ENCODE results near the gene PADI1.
A peak's percentile ranks its signal among the peaks of the same experiment; 100 is the strongest.

Gene PADI1

DNA sequence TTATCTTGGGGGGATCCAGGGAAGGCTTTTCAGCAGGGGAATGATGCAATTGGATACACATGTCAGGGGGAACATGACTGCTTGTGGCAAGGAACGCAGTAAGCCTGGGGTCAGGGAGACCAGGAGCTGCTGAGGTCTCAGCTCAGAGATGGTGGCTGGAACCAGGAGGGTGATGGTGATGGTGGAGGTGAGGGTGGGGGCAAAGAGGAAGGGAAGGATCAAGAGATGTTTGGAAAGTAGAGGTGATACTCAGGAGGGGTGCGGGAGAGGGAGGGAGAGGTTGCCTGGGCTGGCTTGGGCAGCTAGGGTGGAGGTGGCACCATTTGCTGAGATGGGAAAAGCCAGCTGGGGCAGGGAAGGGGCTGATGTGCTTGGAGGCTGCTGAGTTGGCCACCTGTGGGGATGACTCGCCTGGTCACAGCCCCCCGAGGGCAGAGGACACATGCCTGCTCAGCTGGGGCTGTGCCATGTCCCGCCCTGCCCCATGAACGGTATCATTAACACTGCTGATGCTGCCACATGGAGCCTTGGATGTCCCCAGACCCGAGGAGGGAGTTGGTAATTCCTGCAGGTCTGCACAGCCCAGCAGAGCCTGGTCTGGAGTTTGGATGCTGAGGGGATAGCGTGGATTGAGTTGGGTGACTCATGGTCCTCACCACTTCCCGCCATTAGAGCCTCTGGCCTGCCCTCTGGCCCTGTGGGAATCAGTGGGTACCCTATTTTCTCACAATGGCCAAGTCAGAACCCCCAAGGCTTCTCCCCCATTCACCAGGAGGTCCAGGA, 6.3 kb upstream of the PADI1 start:
- DNase-seq = no peak

DNA sequence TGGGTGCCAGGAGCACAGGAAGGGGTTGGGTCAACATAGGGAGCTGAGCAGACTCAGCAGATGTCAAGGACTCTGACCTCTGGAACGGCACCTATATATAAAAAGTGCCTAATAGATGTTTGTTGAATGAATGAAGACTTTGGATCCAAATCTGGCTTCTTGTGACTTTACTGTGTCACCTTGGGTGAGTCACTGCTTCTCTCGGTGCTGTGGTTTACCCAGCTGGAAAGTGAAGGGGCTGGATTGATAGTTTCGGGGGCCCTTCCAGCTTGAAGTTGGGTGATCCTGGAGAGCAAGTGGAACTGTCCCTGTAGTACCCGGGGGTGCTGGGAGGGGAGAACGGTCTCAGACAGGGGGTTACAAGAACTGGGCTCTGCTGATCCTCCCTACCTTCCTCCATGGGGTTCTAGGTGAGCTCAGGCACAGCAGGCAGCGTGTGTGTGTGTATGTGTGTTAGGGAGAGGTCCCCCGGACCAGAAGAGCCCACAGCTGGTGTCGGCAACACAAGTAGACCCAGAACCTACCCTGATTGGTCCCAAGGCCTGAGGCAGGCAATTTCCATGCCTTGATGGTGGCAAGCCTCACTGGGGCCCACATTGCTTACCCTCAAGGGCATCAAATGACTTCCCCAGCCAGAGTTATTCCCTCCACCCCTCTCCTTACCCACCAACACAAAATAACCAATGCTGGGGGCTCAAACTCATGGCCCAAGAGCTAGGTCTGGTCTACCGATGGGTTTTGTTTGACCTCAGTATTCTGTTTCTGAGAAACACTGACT, 5.5 kb upstream of the PADI1 start:
- DNase-seq = no peak

DNA sequence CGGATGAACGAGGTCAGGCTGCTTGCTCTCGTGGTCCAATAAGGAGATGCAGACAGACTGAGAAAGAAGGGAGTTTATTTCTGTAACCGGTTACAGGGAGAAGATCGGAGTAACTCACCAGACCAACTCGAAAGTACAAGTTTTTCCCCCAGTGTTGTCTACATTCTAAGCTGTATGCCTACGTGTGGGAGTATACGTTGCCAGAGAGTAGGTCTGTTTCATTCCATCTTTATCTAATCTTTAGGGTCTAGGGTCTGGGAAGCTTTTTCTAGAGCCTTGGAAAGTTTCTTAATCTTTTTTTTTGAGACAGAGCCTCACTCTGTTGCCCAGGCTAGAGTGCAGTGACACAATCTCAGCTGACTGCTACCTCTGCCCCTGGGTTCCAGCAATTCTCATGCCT, 4.7 kb upstream of the PADI1 start:
- DNase-seq = no peak

DNA sequence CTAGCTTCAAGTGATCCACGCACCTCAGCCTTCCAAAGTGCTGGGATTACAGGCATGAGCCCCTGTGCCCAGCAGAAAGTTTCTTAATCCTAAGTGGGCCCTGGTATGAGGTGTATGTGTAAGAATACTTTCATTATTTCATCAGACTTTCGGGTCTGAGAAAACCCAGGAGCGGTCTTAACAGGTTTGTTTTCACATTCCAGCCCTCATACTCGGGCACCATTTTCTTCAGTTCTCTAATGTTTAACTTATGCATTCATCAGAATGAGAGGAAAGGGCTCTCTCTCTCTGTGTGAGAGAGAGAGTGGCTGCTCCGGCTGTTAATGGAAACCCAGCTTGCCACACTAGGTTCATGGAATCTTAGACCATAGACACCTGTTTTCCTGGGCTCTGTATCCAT, 4.2 kb upstream of the PADI1 start:
- no peak for DNase-seq

DNA sequence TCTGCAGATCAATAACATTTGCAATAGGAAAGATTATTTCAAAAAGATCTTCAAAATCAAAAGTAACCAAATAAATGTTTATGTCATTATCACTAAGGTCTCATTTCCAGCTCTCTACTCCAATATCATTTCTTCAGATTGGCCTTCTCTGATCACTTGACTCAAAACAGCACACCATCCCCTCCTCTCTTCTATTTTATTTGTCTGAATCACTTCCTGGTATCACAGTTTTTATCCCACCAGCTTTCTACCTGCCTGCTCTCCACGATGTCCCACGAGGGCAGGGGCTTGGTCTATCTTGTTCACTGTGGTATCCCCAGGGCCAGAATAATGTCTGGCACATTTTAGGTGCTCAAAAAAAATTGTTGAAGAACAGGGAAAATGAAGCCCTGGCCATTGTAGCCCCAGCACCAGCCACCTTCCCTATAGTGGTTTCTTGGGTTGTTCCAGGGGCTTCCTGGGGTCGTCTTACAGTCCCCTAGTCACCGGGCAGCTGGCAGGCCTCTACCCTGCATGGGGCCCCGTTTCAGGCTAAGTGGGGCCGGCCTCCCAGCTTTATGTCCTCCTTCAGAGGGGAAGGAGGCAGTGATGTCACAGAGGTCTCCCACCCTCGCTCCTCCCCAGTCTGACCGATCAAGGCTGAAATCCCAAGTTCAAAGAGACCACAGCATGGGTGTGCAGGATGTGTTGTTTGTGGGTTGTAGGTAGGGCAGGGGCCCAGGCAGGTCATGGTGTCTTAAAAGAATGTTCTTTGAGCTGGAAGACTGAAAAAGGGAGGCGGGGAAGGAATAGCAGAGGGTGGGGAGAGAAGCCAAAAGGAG, 3.5 kb upstream of the PADI1 start:
- no peak for DNase-seq

DNA sequence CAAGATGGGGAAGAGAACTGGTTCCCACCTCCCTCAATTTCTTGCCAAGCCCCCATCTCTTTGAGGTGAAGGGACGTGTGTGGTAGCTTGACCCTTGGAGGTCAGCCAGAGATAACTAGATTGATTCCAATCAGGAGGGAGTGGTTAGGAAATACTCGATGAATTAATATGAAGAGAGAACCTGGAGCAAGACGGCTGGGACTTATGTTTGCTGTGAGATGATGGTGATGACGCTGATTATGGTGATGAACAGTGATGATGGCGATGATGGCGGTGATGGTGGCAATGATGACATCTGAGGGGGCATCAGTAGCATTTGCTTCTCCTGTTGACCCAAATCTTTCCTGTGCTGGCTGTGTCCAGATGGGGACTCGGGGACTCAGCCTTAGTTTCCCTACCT, 724 bp downstream of the PADI1 start:
- no peak for DNase-seq

DNA sequence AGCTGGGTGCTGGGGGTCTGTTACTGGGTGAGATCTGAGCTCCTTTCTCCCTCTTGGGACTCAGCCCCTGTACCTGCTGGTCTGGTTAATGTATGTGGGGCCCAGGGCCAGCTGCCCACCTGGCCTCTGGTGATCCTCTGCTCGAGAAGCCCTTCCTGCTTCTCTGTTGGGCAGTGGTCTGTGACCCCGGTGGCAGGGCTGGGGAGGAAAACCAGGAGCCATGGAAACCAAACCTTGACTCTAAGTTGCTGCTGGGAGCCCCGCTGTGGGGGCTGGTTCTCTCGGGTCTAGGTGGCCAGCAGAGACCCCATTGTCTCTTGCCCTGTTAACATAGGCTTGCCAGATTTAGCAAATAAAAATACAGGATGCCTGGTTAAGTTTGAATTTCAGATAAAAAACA, 1.3 kb downstream of the PADI1 start:
- no peak for DNase-seq

DNA sequence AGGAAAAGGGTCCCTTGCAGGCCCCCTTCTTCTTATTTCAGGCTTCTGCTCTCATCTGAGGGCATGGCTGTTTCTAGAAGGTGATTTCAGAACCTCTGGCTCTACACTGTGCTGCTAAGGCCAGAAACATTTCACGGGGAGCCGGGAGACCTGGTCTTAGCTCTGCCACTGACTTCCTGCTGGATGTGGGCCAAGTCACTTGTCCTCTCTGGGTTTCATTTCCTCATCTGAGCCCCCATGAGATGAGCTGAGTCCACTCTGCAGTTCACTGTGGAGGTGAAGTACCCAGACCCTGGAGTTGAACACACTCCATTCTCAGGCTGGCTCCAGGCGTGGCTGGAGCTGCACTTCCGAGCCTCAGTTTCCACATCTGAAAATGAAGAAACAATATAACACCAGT, 2.1 kb downstream of the PADI1 start:
- DNase-seq = peak; percentile 15 to 29

DNA sequence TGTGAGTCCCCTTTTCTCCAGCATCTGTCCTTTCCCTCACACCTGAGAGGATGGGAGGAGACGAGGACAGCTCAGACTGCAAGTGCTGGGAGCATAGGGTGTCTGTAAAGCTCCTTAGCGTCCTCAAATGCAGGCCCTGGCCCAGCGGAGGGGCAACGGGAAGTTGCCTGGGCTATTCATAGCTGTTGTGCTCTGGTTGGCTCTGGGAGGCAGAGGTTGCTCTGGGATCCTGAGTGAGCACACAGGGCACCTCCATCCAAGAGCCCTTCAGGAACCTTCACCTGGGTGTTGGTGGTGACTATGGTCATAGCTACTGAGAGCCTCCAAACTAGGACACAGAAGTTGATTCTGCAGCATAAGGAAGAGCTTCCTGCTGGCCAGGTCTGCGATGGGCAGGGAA, 2.6 kb downstream of the PADI1 start:
- no peak for DNase-seq

DNA sequence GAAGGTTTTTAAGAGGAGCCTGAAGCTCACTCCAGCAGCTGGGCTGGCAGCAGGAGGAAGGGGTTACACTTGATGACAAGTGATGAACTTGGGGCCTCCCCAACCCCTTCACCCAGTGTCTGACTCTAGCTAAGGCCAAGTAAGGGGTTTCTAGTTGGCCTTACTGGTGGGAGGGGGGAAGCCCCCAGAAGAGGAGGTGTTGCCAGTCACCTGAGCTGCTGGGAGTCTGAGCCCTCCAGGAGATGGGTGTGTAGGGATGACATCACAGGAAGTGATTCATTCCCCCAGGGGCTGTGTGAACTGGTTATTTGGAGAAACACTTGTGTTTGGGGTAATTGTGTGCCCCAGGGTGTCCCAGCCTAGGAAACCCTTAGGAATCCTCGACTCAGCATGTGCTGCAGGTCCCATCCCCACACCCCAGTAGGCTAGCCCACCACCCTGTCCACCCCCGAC, 3.1 kb downstream of the PADI1 start:
- DNase-seq = no peak

DNA sequence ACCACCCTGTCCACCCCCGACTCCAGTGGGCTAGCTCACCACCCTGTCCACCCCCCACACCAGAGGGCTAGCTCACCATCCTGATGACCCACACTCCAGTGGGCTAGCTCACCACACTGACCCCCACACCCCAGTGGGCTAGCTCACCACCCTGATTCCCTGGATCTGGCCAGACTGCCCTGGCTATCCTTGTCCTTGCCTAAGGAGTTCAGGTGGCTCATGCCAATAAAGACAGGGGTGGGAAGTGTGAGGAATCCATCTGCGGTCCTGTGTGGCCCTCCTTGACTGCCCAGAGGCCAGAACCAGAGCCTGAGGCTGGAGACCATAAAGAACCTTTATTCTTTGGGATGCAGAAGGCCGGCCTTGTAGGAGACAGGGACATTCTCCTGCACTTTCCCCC, 3.6 kb downstream of the PADI1 start:
- no peak for DNase-seq

DNA sequence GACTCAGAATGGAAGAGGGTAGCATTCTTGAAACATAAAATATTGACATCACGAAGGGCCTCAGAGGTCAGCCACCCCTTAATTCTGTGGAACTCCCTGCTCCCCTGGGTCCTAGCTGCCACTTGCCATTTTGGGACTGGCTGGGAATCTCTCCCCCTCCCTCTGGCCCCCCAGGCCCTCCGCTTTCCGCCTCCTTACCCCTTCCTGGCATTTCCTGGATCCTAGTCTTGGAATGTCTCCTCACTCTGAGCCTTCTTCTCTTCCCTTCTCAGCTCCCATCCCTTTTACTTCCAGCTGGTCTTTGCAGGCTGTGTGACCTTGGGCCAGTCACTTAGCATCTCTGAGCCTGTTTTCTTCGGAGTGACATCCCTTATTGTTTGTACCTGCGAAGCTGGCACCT, 4.5 kb downstream of the PADI1 start:
- no peak for DNase-seq

DNA sequence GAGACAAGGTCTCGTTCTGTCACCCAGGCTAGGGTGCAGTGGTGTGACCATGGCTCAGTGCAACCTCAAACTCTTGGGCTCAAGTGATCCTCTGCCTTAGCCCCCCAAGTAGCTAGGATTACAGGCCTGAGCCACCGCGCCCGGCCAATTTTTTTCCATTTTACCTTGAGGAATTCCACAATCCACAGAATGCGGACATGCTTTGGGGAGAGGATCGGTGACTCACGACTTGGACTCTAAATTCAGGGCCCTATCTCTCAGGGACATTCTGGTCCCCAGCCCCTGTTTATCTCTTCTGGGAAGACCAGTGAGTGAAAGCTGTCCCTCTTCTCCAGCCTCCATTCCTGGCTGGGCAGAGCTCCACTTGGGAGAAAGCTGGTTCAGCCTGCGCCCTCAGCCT, 5.2 kb downstream of the PADI1 start:
- no peak for DNase-seq

DNA sequence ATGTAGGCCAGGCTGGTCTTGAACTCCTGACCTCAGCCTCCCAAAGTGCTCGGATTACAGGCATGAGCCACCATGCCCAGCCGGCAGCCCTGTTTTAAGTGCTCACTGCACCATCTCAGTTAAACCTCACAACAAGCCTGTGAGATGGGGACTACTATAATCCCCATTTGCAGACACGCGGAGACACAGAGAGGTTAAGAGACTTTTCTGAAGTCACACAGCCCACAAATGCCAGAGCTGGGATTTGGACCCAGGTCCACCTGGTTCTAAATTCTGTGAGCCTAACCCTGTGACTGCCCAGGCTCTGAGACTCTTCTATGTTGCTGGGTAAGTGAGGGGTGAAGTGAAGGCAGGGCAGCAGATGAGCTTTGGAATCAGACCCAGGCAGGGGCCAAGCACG, 6.4 kb downstream of the PADI1 start:
- no peak for DNase-seq

DNA sequence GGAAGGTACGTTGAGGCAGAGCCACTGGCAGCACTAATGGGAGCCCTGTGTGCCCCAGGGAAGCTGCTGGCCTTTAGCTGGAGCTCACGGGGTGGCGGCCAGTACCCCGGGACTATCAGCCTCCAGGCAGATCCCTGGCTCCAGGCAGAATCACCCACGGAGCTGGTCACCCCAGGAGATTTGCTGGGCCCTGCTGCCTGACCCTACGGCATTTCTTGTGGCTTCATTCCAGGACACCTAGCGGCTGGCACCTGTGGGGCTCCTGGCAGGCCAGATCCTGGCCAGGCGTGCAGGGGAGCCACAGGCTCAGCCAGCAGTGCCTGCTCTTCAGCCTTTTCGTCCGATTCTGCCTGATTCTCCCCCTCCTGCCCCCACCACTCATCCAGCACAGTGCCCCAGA, 7.1 kb downstream of the PADI1 start:
- DNase-seq = no peak

DNA sequence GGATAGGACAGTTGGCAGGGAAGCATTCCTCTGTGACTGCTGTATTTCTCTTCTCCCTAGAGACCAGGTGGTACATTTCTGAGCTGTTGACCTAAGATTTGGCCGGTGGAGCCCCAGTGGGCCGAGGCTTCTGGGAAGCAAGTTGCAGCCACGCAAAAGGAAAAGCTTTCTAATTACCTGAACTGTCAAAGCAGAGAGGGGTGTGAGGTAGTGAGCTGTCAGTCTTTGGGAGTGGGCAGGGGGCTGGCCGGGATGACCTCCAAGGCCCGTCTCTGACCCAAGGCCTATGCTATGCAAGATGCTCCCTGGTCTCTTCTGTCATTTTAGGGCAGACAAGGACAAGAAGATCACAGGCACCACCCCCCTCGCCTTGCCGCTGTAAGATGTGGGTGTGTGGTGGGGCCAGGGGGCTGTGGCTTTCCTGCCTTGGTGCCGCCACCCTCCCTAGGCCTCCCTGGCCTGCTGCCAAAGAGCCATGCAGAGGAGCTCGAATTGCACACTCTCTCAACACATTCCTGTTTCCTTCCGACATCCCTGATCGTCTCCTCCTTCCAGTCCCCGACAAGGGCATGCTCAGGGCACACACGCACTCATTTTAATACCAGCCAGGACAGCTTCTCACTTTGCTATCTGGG, 7.7 kb downstream of the PADI1 start:
- peak; percentile 13 for DNase-seq

DNA sequence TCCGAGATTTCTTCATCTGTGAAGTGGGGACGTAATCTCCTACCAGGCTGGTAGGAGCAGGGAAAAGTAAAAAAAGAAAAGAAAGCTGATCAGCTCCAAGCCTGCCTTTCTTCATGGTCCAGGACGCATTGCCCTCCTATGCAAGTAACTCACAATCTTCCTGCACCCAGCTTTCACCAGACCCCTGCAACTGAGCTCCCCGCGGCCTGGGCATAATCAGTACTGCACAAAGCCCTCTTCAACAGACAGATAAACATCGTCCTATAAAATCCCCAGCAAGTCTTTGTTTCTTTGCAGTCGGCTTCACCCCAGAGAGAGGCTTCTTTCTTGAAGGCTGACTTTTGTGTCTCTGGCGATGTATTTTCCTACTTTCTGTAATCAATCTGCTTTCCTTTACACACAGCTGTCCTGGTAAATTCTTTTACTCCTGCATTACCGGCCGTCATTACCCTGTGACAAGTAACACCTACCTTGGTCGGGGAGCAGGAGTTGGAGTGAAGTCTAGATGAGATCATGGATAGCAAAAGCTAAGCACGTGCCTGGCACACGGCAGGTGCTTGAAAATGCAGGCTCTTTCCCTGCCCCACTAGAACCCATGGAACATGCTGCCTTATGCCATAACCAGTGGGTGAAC, 8.3 kb downstream of the PADI1 start:
- DNase-seq = no peak

DNA sequence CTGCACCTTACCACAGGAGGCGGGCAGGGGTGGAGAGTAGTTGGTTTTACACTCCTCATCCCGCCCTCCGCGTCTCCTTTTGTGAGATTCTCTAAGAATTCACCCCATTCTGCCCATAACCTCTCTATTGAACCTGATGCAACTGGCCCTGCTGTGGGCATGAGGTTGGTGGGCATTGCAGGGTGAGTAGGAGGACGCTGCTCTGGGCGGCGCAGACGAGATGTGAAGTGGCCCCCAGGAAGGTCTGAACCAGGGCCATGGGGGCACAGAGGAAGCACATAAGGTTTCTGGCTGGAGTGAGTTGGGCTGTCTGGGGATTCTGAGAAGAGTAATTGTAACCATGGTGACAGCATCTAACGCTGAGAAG, 8.8 kb downstream of the PADI1 start:
- DNase-seq = no peak

DNA sequence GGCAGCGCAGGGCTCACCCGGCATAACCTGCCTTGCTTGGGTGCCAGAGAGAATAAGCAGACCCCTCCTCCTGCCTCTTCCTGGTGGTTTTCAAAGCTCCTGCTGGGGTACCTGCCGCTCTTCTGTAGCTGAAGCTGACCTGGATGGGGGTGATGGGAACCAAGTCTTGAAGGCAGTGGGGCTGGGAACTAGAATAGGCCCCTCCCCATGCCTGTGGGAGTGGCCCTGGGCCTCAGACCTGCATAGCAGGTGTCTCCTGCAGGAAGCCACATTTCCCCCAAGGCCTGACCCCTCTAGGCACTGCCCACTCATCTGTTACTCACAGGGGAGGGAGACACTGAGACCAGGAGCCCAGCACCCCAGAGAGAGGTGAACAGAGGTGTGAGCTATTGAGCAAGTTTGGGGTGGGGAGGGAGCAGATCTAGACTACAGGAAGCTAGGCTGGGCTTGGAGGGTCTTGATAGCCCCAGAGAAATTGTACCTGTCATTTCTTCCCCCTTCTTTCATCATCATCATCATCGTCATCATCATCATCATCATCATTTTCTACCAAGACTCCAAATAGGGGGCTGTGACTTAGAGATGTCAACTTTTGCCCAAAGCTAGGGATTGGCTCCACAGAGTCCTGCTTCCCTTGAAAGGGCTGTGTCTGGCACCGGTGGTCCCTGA, 10.1 kb downstream of the PADI1 start:
- DNase-seq = no peak

DNA sequence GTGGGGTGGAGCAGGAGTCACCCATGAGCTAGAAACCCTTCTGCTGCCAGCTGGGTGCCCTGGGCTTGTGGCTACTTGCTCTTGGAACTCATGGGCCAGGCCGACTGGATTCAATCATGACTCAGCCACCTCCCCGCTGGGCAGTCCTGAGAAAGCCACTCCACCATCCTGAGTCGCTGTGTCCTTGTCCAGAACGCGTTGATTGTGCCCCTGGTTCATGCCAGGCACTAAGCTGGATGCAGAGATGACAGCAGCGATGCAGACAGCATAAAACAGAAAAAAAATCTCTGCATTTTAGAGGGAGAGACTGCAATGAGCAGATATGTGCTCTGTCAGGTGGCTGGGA, 10.6 kb downstream of the PADI1 start:
- no peak for DNase-seq

DNA sequence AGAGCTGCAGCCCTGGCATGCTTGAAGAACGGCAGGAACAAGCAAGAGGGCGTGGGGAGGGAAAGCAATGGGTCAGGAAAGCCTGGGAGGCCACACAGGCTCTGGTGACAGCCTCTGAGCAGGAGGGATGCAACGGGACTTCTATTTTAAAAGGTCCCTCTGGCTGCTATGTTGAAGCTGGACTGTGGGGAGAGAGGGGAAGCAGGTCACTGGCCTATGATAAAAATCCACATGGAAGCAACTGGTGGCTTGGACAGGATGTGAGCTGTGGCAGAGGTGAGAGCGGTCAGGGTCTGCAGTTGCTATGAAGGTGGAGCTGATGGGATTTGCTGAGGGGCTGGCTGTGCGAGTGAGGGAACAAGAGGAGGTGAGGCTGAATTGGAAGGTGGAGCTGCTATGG, 11.2 kb downstream of the PADI1 start:
- no peak for DNase-seq

DNA sequence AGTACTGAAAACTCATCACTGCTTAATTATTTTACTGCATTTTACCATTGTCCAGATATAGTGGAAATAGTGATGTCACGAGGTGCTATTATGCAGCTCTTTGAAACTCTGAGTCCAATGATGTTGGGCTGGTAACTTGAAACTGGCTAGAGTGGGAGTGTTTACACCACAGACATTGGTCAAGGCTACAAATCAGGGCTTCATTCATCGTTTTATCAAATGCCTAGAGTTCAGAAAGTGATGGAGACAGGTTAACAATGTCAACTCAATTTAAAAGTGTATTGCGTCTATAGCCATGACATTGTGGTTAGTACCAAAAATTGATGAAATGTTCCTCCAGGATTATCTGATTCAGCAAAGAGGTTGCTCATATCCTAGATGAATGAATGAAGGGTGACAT, 12.7 kb downstream of the PADI1 start:
- DNase-seq = no peak

Measured in AML-193 (cell line).